Endothelial cell of umbilical vein (primary cell): ENCODE results near the gene HNRNPH2. TPM values are rescaled to one million over a fixed set of nuclear protein-coding genes. Genes with fewer than 3 reads are reported as not detected.

Experiments
- BruUV-seq: library from RNA; stranded (reverse); fragments of 400-500 nt; replicated peaks from 2 replicates; lab custom pipeline; 2021; lab: Mats Ljungman, UMichigan
- CTCF ChIA-PET: fragments of 300-600, 350-600 bp; sonication (Branson Sonifier 250); formaldehyde crosslinking; loops from one replicate; lab custom pipeline; 2021; ENCODE audit warnings: antibody characterized with exemption, inconsistent platforms; lab: Charles Lee
- POLR2A ChIA-PET: fragments of 300-600, 350-600 bp; sonication (Branson Sonifier 250); formaldehyde crosslinking; loops from one replicate; lab custom pipeline; 2021; ENCODE audit warnings: antibody characterized with exemption, inconsistent platforms; lab: Charles Lee
- DNase-seq: peaks from one replicate; pipeline ENCODE4 v3.0.0-alpha.2; 2011; ENCODE audit warnings: low read depth, low spot score
- FAIRE-seq: peaks from 2 replicates; lab custom pipeline; 2011; peaks lifted over from hg19 to GRCh38; lab: Jason Lieb, UNC
- H2AFZ ChIP-seq: 2 replicates; pipeline ENCODE4 v1.6.0; 2012; ENCODE audit warnings: low read depth, low read length, control low read depth, inconsistent platforms
- H3K27ac ChIP-seq: 2 replicates; pipeline ENCODE4 v1.5.1; 2011; ENCODE audit warnings: low read depth, mild to moderate bottlenecking, control low read depth, low read length, moderate library complexity; ENCODE audit not compliant: insufficient read depth
- H3K27me3 ChIP-seq, 2 experiments: 2 replicates each; pipeline versions ENCODE4 v1.6.0 to v1.6.1; 2011; ENCODE audit warnings: low read length in 2 of 2, mixed read lengths in 1 of 2; ENCODE audit not compliant: control insufficient read depth in 2 of 2, insufficient read depth in 2 of 2
- H3K36me3 ChIP-seq, 2 experiments: 2 replicates in 1 of 2; 3 replicates in 1 of 2; pipeline ENCODE4 v1.5.1; 2011; ENCODE audit warnings: low read length in 2 of 2, mild to moderate bottlenecking in 1 of 2, moderate library complexity in 1 of 2; ENCODE audit not compliant: control insufficient read depth in 2 of 2, insufficient read depth in 2 of 2; ENCODE audit errors: extremely low read depth in 1 of 2
- H3K4me1 ChIP-seq: 3 replicates; pipeline ENCODE4 v1.5.1; 2011; ENCODE audit warnings: mild to moderate bottlenecking, low read length; ENCODE audit not compliant: control insufficient read depth, insufficient read depth; ENCODE audit errors: extremely low read depth
- H3K4me2 ChIP-seq: 2 replicates; pipeline ENCODE4 v1.6.1; 2011; ENCODE audit warnings: low read length, control low read depth, mixed read lengths; ENCODE audit not compliant: insufficient read depth
- H3K4me3 ChIP-seq, 3 experiments: fragments of 200-600 bp in 1 of 3; sonication (generic), shearing (Covaris generic) in 1 of 3; replicated peaks in 1 of 3; 2 replicates each; pipeline ENCODE4 v1.5.1; 2011 to 2016; ENCODE audit warnings: control low read depth in 3 of 3, low read length in 3 of 3, mild to moderate bottlenecking in 2 of 3, inconsistent platforms in 1 of 3, low read depth in 1 of 3, moderate library complexity in 1 of 3; ENCODE audit not compliant: insufficient read depth in 1 of 3
- H3K79me2 ChIP-seq: 2 replicates; pipeline ENCODE4 v1.6.0; 2012; ENCODE audit warnings: low read length, inconsistent platforms; ENCODE audit not compliant: control insufficient read depth, insufficient read depth
- H3K9ac ChIP-seq: replicated peaks from 2 replicates; pipeline ENCODE3; 2011; ENCODE audit warnings: low read length, control low read depth; ENCODE audit not compliant: insufficient read depth; ENCODE audit errors: extremely low read depth
- H3K9me1 ChIP-seq: replicated peaks from 3 replicates; pipeline ENCODE4 v1.6.0; 2011; ENCODE audit warnings: mild to moderate bottlenecking, low read length; ENCODE audit not compliant: control insufficient read depth, insufficient read depth; ENCODE audit errors: extremely low read depth
- H3K9me3 ChIP-seq: replicated peaks from 2 replicates; pipeline ENCODE4 v1.5.1; 2012; ENCODE audit warnings: low read length, inconsistent platforms; ENCODE audit not compliant: control insufficient read depth, insufficient read depth
- H4K20me1 ChIP-seq: replicated peaks from 2 replicates; pipeline ENCODE3; 2011; ENCODE audit warnings: mild to moderate bottlenecking, low read length; ENCODE audit not compliant: control insufficient read depth, insufficient read depth; ENCODE audit errors: extremely low read depth
- EZH2 ChIP-seq: IDR thresholded peaks from 2 replicates; pipeline ENCODE4 v1.6.1; 2012; ENCODE audit warnings: borderline replicate concordance, low read depth, mild to moderate bottlenecking, moderate library complexity, low read length, inconsistent platforms; ENCODE audit not compliant: severe bottlenecking
- FOS ChIP-seq: IDR thresholded peaks from 2 replicates; pipeline ENCODE4 v1.6.1; 2011; ENCODE audit warnings: mild to moderate bottlenecking, low read length, moderate library complexity, borderline replicate concordance; ENCODE audit not compliant: insufficient read depth
- GATA2 ChIP-seq: IDR thresholded peaks from 2 replicates; pipeline ENCODE4 v1.7.0; 2011; ENCODE audit warnings: low read depth, mild to moderate bottlenecking, moderate library complexity, mixed read lengths, low read length; ENCODE audit not compliant: insufficient read length, insufficient read depth
- JUN ChIP-seq: IDR thresholded peaks from 2 replicates; pipeline ENCODE4 v1.6.1; 2011; ENCODE audit warnings: borderline replicate concordance, low read depth; ENCODE audit not compliant: insufficient read length, insufficient read depth
- MYC ChIP-seq: IDR thresholded peaks from one replicate; pipeline ENCODE4 v1.6.1; 2011; ENCODE audit warnings: mild to moderate bottlenecking, low read depth, low read length
- POLR2A ChIP-seq: IDR thresholded peaks from 2 replicates; pipeline ENCODE4 v1.6.1; 2012; ENCODE audit warnings: low read depth, mild to moderate bottlenecking, control low read depth, low read length
- POLR2AphosphoS5 ChIP-seq: IDR thresholded peaks from 2 replicates; pipeline ENCODE4 v1.6.1; 2012; ENCODE audit warnings: low read depth, mild to moderate bottlenecking, control low read depth, low read length, moderate library complexity; ENCODE audit not compliant: insufficient read depth
- dilution Hi-C: fragments of 300-500 bp; cut with MboI; formaldehyde crosslinking; loops from one replicate; pipeline ENCODE4 v1.15.0; 2019; ENCODE audit warnings: low sequenced_read_pairs; ENCODE audit not compliant: extremely low pct_ligation_motif_present
- intact Hi-C: fragments of 100-400 bp; cut with micrococcal nuclease; formaldehyde crosslinking; loops from one replicate; pipeline ENCODE4 v1.10.0; 2022
- polyA plus RNA-seq, 4 experiments: library from polyadenylated mRNA; depleted of rRNA in 3 of 4; stranded (reverse) in 3 of 4; unstranded in 1 of 4; fragments of >200 nt; gene quantifications; 2 replicates each; pipeline versions ENCODE4 v1.2.1 to v1.2.3, GENCODE V29; 2011 to 2012; ENCODE audit warnings: missing spikeins in 1 of 4
- total RNA-seq: library from RNA; stranded (reverse); gene quantifications from 2 replicates; pipeline ENCODE4 v1.2.3, GENCODE V29; 2021
- TF ChIP-seq, protein P1 (sequence below), 2 donors: IDR thresholded peaks; 1 replicate in 1 of 2; 2 replicates in 1 of 2; pipeline ENCODE4 v1.5.1; 2011; ENCODE audit warnings: low read length in 2 of 2, mild to moderate bottlenecking in 2 of 2, moderate library complexity in 2 of 2, control low read depth in 1 of 2, inconsistent platforms in 1 of 2, low read depth in 1 of 2; ENCODE audit not compliant: insufficient read depth in 1 of 2; ENCODE audit errors: extremely low read depth in 1 of 2
- TF ChIP-seq, protein P2 (sequence below): IDR thresholded peaks from 2 replicates; pipeline ENCODE4 v1.6.1; 2011; ENCODE audit not compliant: insufficient read depth, insufficient read length

HNRNPH2 gene
- total and polyA plus RNA-seq, 2 donors (not counting 3 experiments of a cell fraction or from before 2014, with no cell fraction given), result 29.3 to 59.1 TPM

DNA sequence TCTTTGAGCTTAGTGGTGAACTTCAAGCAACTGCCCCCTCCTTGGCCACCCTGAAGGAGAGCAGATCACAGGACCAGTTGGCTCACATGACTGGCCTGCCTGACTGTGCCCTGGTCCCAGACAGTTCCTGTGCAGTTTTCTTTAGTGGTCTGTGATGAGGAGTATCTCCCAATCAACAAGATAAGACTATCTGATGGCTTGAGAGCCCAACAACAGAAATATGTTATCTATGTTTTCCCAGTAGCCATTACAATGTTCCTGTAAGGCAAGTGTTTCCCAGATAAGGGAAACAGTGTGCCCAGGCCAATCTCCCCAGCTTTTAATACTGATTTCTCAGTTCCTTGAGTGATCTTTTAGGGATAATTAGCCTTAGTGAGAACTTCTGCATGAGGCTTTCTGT lies 45.3 kb upstream of the HNRNPH2 start:
- Histone ChIP-seq H3K4me1 (no peaks in the 10 kb centered on the region), H3K36me3 (no peaks in the 10 kb centered on the region), H3K27ac (no peak overlapping the region), H3K9me1 (no peaks in the 10 kb centered on the region), H3K79me2 (no peaks in the 10 kb centered on the region), H4K20me1 (no peaks in the 10 kb centered on the region), H3K4me2 (no peak overlapping the region), H2AFZ (no peak overlapping the region), H3K4me3 (no peak overlapping the region), H3K9ac (no peak overlapping the region), H3K9me3 (no peaks in the 10 kb centered on the region), H3K27me3 (no peaks in the 10 kb centered on the region)
- intact Hi-C loops, result no loop called here
- ChIA-PET CTCF (no interaction called here), POLR2A (interaction anchor here (0.6 kb wide), 1 partner anchor 17 kb away, joined by 3 read pairs; no protein-coding TSS in a partner anchor)
- dilution Hi-C loops, result no loop called here
- BruUV-seq, result no TSS peak
- TF ChIP-seq GATA2, result peak; percentile 34
- TF ChIP-seq POLR2AphosphoS5, result no peak
- no peak for FAIRE-seq
- DNase-seq, result peak; percentile 25

DNA sequence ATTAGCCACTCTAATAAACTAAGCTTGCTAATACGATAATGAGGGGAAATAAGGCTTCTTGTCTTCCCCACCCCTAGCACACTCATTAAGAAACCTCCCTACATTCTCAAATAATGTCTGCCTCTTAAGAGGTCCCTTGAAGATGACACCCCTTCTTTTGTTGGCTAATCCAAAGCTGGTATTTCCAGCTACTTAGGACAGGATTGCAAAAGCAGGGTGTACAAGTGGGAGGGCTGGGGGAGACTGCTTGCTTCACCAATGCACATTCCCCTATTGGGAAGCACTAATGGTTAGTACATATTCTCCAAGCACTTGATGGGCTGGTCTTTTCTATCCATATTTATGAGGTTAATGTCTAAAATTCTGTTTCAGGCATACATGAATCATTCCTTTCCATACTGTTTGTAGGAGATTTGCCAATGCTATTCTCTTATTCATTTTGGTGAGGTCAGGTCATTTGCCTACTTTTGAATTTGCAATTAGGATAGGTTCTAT lies 42.7 kb upstream of the HNRNPH2 start:
- FAIRE-seq, result no peak
- POLR2A ChIA-PET, result no interaction called here
- CTCF ChIA-PET, result no interaction called here

More for the DNA sequence above, 42.7 kb upstream of the HNRNPH2 start:
- H4K20me1 ChIP-seq, result no peaks in the 10 kb centered on the region
- no peaks in the 10 kb centered on the region for H3K4me1 ChIP-seq
- no peak for DNase-seq
- no peak for TF ChIP-seq MYC
- TF ChIP-seq, protein P1, sequence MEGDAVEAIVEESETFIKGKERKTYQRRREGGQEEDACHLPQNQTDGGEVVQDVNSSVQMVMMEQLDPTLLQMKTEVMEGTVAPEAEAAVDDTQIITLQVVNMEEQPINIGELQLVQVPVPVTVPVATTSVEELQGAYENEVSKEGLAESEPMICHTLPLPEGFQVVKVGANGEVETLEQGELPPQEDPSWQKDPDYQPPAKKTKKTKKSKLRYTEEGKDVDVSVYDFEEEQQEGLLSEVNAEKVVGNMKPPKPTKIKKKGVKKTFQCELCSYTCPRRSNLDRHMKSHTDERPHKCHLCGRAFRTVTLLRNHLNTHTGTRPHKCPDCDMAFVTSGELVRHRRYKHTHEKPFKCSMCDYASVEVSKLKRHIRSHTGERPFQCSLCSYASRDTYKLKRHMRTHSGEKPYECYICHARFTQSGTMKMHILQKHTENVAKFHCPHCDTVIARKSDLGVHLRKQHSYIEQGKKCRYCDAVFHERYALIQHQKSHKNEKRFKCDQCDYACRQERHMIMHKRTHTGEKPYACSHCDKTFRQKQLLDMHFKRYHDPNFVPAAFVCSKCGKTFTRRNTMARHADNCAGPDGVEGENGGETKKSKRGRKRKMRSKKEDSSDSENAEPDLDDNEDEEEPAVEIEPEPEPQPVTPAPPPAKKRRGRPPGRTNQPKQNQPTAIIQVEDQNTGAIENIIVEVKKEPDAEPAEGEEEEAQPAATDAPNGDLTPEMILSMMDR (IDR thresholded peaks at IDR 0.05; ENCODE audit: extremely low read depth in 1 of 2, insufficient read depth in 1 of 2, low read depth in 1 of 2, low read length in 2 of 2), result no peak
- TF ChIP-seq POLR2AphosphoS5, result no peak
- no peak for TF ChIP-seq FOS
- TF ChIP-seq, protein P2, sequence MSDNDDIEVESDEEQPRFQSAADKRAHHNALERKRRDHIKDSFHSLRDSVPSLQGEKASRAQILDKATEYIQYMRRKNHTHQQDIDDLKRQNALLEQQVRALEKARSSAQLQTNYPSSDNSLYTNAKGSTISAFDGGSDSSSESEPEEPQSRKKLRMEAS, result no peak
- no peak for TF ChIP-seq JUN
- TF ChIP-seq GATA2, result no peak
- TF ChIP-seq EZH2, result no peak
- TF ChIP-seq POLR2A, result no peak
- dilution Hi-C loops, result no loop called here
- intact Hi-C loops, result no loop called here
- H3K4me2 ChIP-seq, result no peak overlapping the region
- H3K9me3 ChIP-seq, result no peaks in the 10 kb centered on the region
- no peak overlapping the region for H3K27ac ChIP-seq
- no peak overlapping the region for H3K9ac ChIP-seq
- no TSS peak for BruUV-seq
- no peaks in the 10 kb centered on the region for H3K9me1 ChIP-seq
- no peaks in the 10 kb centered on the region for H3K27me3 ChIP-seq
- no peaks in the 10 kb centered on the region for H3K79me2 ChIP-seq
- no peak overlapping the region for H2AFZ ChIP-seq
- no peak overlapping the region for H3K4me3 ChIP-seq
- H3K36me3 ChIP-seq, result no peaks in the 10 kb centered on the region
